K562 (cell line): ENCODE data around the gene ISY1. TPM values are rescaled to one million over a fixed set of nuclear protein-coding genes. Genes with fewer than 3 reads are reported as not detected.

ENCODE experiments used
- ATAC-seq: fragments of 200-7000 bp; cut with Tn5 transposase; 3 replicates; pipeline ENCODE4 v1.9.1; 2020; ENCODE audit warnings: moderate library complexity
- BruUV-seq: library from RNA; stranded (reverse); fragments of 400-500 nt; replicated peaks from 2 replicates; lab custom pipeline; 2021; lab: Mats Ljungman, UMichigan
- CTCF ChIA-PET: fragments of 300-600 bp; formaldehyde crosslinking; extraction: SDS; loops from one replicate; lab custom pipeline; 2021; ENCODE audit warnings: low intra/inter-chr PET ratio; lab: Yijun Ruan, JAX
- POLR2A ChIA-PET: fragments of 300-600, 350-650 bp; sonication (Branson Sonifier 250); formaldehyde crosslinking; extraction: SDS; loops from one replicate; lab custom pipeline; 2021; ENCODE audit warnings: antibody characterized with exemption, inconsistent platforms; lab: Yijun Ruan, JAX
- DNase-seq, 4 experiments: peaks; one replicate each; pipeline versions ENCODE4 v3.0.0 to v3.0.0-alpha.2; 2011 to 2018; ENCODE audit warnings: low spot score in 3 of 4, mixed read lengths in 3 of 4; ENCODE audit errors: extremely low read depth in 1 of 4
- FAIRE-seq: peaks from 2 replicates; lab custom pipeline; 2011; peaks lifted over from hg19 to GRCh38; lab: Jason Lieb, UNC
- H2AFZ ChIP-seq: 2 replicates; pipeline ENCODE4 v1.6.0; 2011; ENCODE audit warnings: low read depth, low read length, control low read depth, inconsistent platforms
- H3K27ac ChIP-seq: fragments of 200-600 bp; 3 replicates; pipeline ENCODE4 v1.8.0; 2011; ENCODE audit warnings: low read depth, mild to moderate bottlenecking, control low read depth, inconsistent platforms, low read length, moderate library complexity, mixed read lengths; ENCODE audit errors: extremely low read depth
- H3K27me3 ChIP-seq, 2 experiments: fragments of 300-600 bp in 1 of 2; 2 replicates in 1 of 2; 3 replicates in 1 of 2; pipeline versions ENCODE4 v1.6.0 to v1.8.0; 2011; ENCODE audit warnings: inconsistent platforms in 2 of 2, low read length in 2 of 2, mild to moderate bottlenecking in 1 of 2, mixed read lengths in 1 of 2, moderate library complexity in 1 of 2; ENCODE audit not compliant: control insufficient read depth in 2 of 2, insufficient read depth in 2 of 2
- H3K36me3 ChIP-seq: fragments of 300-600 bp; 3 replicates; pipeline ENCODE4 v1.8.0; 2011; ENCODE audit warnings: mild to moderate bottlenecking, low read length, inconsistent platforms; ENCODE audit not compliant: control insufficient read depth, insufficient read depth
- H3K4me1 ChIP-seq, 2 experiments: fragments of 200-600 bp in 1 of 2; replicated peaks in 1 of 2; 2 replicates in 1 of 2; 3 replicates in 1 of 2; pipeline versions ENCODE4 v1.5.1 to v1.8.0; 2011; ENCODE audit warnings: inconsistent platforms in 2 of 2, low read length in 2 of 2, mild to moderate bottlenecking in 1 of 2, mixed read lengths in 1 of 2, moderate library complexity in 1 of 2; ENCODE audit not compliant: control insufficient read depth in 2 of 2, insufficient read depth in 2 of 2
- H3K4me2 ChIP-seq: 2 replicates; pipeline ENCODE4 v1.6.1; 2011; ENCODE audit warnings: low read length, control low read depth, inconsistent platforms, mixed read lengths; ENCODE audit not compliant: insufficient read depth
- H3K4me3 ChIP-seq: fragments of 200-600 bp; sonication (generic), shearing (Covaris generic); 2 replicates; pipeline ENCODE4 v1.5.1; 2016; ENCODE audit warnings: control low read depth, inconsistent platforms
- H3K79me2 ChIP-seq: fragments of 200-600 bp; 3 replicates; pipeline ENCODE4 v1.8.0; 2011; ENCODE audit warnings: low read length, inconsistent platforms; ENCODE audit not compliant: control insufficient read depth, insufficient read depth
- H3K9ac ChIP-seq, 2 experiments: 2 replicates each; pipeline versions ENCODE4 v1.6.0 to v1.6.1; 2011; ENCODE audit warnings: low read depth in 2 of 2, low read length in 2 of 2, control low read depth in 1 of 2, inconsistent platforms in 1 of 2, mild to moderate bottlenecking in 1 of 2, mixed read lengths in 1 of 2; ENCODE audit not compliant: insufficient read depth in 1 of 2
- H3K9me1 ChIP-seq: one replicate; pipeline ENCODE4 v1.6.0; 2011; ENCODE audit warnings: inconsistent platforms, mild to moderate bottlenecking, low read length, moderate library complexity; ENCODE audit not compliant: control insufficient read depth, insufficient read depth
- H3K9me3 ChIP-seq: replicated peaks from 2 replicates; pipeline ENCODE4 v1.5.1; 2011; ENCODE audit warnings: low read depth, low read length, inconsistent platforms; ENCODE audit not compliant: control insufficient read depth, insufficient read depth
- H4K20me1 ChIP-seq: replicated peaks from 2 replicates; pipeline ENCODE4 v1.6.1; 2011; ENCODE audit warnings: low read length, inconsistent platforms, mixed read lengths; ENCODE audit not compliant: control insufficient read depth, insufficient read depth
- ARID2 ChIP-seq: fragments of 450-650 bp; IDR thresholded peaks from 2 replicates; pipeline ENCODE4 v1.6.1; 2017; ENCODE audit warnings: antibody characterized with exemption, mild to moderate bottlenecking
- EGR1 ChIP-seq: fragments of 450-650 bp; conservative IDR thresholded peaks from 2 replicates; pipeline ENCODE4 v1.6.1; 2017; ENCODE audit warnings: mild to moderate bottlenecking
- FOS ChIP-seq: IDR thresholded peaks from 3 replicates; pipeline ENCODE4 v1.6.1; 2011; ENCODE audit not compliant: insufficient read length; ENCODE audit errors: extremely low read depth
- FUS ChIP-seq: fragments of 200-400 bp; formaldehyde crosslinking; optimal IDR thresholded peaks from 2 replicates; pipeline ENCODE3; 2017; ENCODE audit warnings: low read depth, low read length
- NFIC ChIP-seq: fragments of 450-650 bp; IDR thresholded peaks from 2 replicates; pipeline ENCODE4 v1.6.1; 2017; ENCODE audit warnings: mild to moderate bottlenecking, inconsistent platforms
- NFIX ChIP-seq: fragments of 250-450 bp; sonication (Bioruptor Pico); IDR thresholded peaks from 2 replicates; pipeline ENCODE4 v1.4.0; 2020; ENCODE audit warnings: low read depth, mild to moderate bottlenecking, moderate library complexity
- SMARCA4 ChIP-seq: fragments of 450-650 bp; IDR thresholded peaks from 2 replicates; pipeline ENCODE4 v1.6.1; 2016
- TSHZ1 ChIP-seq: fragments of 250-450 bp; sonication (Bioruptor Pico); IDR thresholded peaks from 2 replicates; pipeline ENCODE4 v1.4.0; 2020; ENCODE audit warnings: mild to moderate bottlenecking, moderate library complexity
- ZBTB5 ChIP-seq: fragments of 450-650 bp; IDR thresholded peaks from 2 replicates; pipeline ENCODE4 v1.6.1; 2017; ENCODE audit warnings: antibody characterized with exemption
- ZNF143 ChIP-seq: sonication (generic); formaldehyde crosslinking; IDR thresholded peaks from 2 replicates; pipeline ENCODE4 v1.9.0; 2022; ENCODE audit warnings: mild to moderate bottlenecking, missing genetic modification reagents
- ZNF146 ChIP-seq: IDR thresholded peaks from one replicate; pipeline ENCODE4 v1.6.1; 2018; ENCODE audit warnings: missing compliant biosample characterization; ENCODE audit not compliant: unreplicated experiment
- ZNF445 ChIP-seq: fragments of 250-450 bp; sonication (Bioruptor Pico); IDR thresholded peaks from 2 replicates; pipeline ENCODE4 v1.4.0; 2020; ENCODE audit warnings: low read depth, mild to moderate bottlenecking, moderate library complexity
- ZNF740 ChIP-seq, 3 experiments: fragments of 200-800 bp in 1 of 3; sonication (Bioruptor generic) in 1 of 3; sonication (generic) in 1 of 3; formaldehyde crosslinking in 1 of 3; IDR thresholded peaks; 2 replicates each; pipeline versions ENCODE4 v1.6.1 to v1.8.0; 2016 to 2022; ENCODE audit warnings: mild to moderate bottlenecking in 2 of 3, missing compliant biosample characterization in 2 of 3, missing genetic modification characterization in 2 of 3, missing genetic modification reagents in 1 of 3
- in situ Hi-C: fragments of 300-500 bp; cut with MboI; formaldehyde crosslinking; loops from 4 replicates; pipeline ENCODE4 v1.15.0; 2018; ENCODE audit warnings: inconsistent platforms, mixed read lengths
- intact Hi-C: fragments of 100-400 bp; cut with micrococcal nuclease; formaldehyde crosslinking; loops from 2 replicates; pipeline ENCODE4 v1.14.2; 2022
- polyA plus RNA-seq, 8 experiments: library from polyadenylated mRNA; depleted of rRNA in 4 of 8; stranded (reverse) in 5 of 8; unstranded in 3 of 8; fragments of >200 nt; fragmentation: Nextera tagmentation in 2 of 8; fragmentation: Illumina TruSeq in 1 of 8; extraction: Ambion mirVana in 2 of 8; extraction: Trizol in 1 of 8; gene quantifications; 2 replicates each; pipeline versions ENCODE4 v1.2.1 to v1.2.3, GENCODE V29; 2011 to 2014; ENCODE audit warnings: inconsistent platforms in 1 of 8, missing spikeins in 1 of 8
- total RNA-seq, 7 experiments: library from RNA; depleted of rRNA in 6 of 7; stranded (reverse); fragments of >200 nt in 6 of 7; fragmentation: Illumina TruSeq in 2 of 7; extraction: Trizol in 2 of 7; gene quantifications; 2 replicates each; pipeline versions ENCODE4 v1.2.1 to v1.2.3, GENCODE V29; 2011 to 2021; ENCODE audit warnings: low replicate concordance in 1 of 7
- TF ChIP-seq, protein P1 (sequence below), 3 experiments: IDR thresholded peaks in 2 of 3; conservative IDR thresholded peaks in 1 of 3; 2 replicates each; pipeline ENCODE4 v1.5.1; 2011 to 2012; ENCODE audit warnings: low read length in 3 of 3, mild to moderate bottlenecking in 3 of 3, control low read depth in 2 of 3, improper control_type of control experiment in 1 of 3, inconsistent platforms in 1 of 3, low read depth in 1 of 3, mixed read lengths in 1 of 3, moderate library complexity in 1 of 3; ENCODE audit not compliant: insufficient read depth in 2 of 3

Gene ISY1
- total and polyA plus RNA-seq, 9 of the 15 experiments (the other 6 are each of a cell fraction or from before 2014, with no cell fraction given) = 23.5 to 50.0 (median 32.9) TPM

- no peak for TF ChIP-seq ZBTB5
- TF ChIP-seq, protein P1, sequence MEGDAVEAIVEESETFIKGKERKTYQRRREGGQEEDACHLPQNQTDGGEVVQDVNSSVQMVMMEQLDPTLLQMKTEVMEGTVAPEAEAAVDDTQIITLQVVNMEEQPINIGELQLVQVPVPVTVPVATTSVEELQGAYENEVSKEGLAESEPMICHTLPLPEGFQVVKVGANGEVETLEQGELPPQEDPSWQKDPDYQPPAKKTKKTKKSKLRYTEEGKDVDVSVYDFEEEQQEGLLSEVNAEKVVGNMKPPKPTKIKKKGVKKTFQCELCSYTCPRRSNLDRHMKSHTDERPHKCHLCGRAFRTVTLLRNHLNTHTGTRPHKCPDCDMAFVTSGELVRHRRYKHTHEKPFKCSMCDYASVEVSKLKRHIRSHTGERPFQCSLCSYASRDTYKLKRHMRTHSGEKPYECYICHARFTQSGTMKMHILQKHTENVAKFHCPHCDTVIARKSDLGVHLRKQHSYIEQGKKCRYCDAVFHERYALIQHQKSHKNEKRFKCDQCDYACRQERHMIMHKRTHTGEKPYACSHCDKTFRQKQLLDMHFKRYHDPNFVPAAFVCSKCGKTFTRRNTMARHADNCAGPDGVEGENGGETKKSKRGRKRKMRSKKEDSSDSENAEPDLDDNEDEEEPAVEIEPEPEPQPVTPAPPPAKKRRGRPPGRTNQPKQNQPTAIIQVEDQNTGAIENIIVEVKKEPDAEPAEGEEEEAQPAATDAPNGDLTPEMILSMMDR (IDR thresholded peaks at IDR 0.05 in 2 of 3, conservative IDR thresholded peaks at IDR 0.05 in 1 of 3; ENCODE audit: insufficient read depth in 2 of 3, low read depth in 1 of 3, low read length in 3 of 3) = 0 out of 6 replicates have a peak, but pooled peaks of 1 of the 3 experiments have one; percentile 2
- no peak for TF ChIP-seq FOS
- TF ChIP-seq FUS = no peak
- TF ChIP-seq ZNF143 (CRISPR knock-in tag) = peak; percentile 43; the same call in 1 of the 2 replicates
- 0 out of 2 replicates have a peak, but pooled peaks have one; percentile 7 for TF ChIP-seq SMARCA4
Observed at GRCh38 chr3:129161860-129162271, 1.0 kb upstream of the ISY1 start (continued).

DNA sequence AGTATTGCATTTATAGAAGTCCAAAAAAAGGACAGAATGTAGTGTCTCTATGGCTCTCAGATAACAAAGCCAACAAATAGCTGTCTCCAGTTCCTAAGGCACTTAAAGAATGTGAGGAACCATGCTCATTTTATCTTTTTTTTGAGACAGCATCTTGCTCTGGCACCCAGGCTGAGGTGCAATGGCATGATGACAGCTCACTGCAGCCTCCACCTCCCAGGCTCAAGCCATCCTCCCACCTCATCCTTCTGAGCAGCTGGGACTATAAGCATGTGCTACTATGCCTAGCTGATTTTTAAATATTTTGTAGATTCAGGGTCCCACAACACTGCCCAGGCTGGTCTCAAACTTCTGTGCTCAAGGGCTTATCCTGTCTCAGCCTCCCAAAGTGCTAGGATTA is 16.1 kb downstream of the ISY1 start:
- Histone ChIP-seq H3K9ac (no peak overlapping the region), H3K4me3 (no peak overlapping the region), H3K4me2 (no peak overlapping the region), H4K20me1 (no peaks in the 10 kb centered on the region), H2AFZ (no peak overlapping the region), H3K9me1 (no peaks in the 10 kb centered on the region), H3K36me3 (peaks cover 30% of the 10 kb centered on the region; the same call in 1 of the 3 replicates), H3K27ac (no peak overlapping the region), H3K4me1 (no peaks in the 10 kb centered on the region), H3K9me3 (no peaks in the 10 kb centered on the region), H3K79me2 (no peaks in the 10 kb centered on the region), H3K27me3 (no peaks in the 10 kb centered on the region)
- FAIRE-seq (no peak), ATAC-seq (no peak), DNase-seq (no peak)
- in situ Hi-C loops = no loop called here
- ChIA-PET CTCF (no interaction called here), POLR2A (no interaction called here)
- intact Hi-C loops = no loop called here
- no TSS peak for BruUV-seq
- TF ChIP-seq ZNF146 (CRISPR knock-in tag) (no peak), TSHZ1 (CRISPR knock-in tag) (no peak), NFIX (CRISPR knock-in tag) (no peak), ZNF740 (CRISPR knock-in tag; IDR thresholded peaks at IDR 0.05) (no peak), ZNF740 (tag; IDR thresholded peaks at IDR 0.05) (no peak), ZNF445 (CRISPR knock-in tag) (no peak), EGR1 (no peak), ARID2 (no peak), NFIC (no peak)
